Kidney epithelial cell (primary cell): ENCODE measurements around the gene PRPSAP1. TPM values are rescaled to one million over a fixed set of nuclear protein-coding genes. Genes with fewer than 3 reads are reported as not detected.

ENCODE experiments used
- DNase-seq: peaks from one replicate; pipeline ENCODE4 v3.0.0-alpha.2; 2010; ENCODE audit warnings: low read depth
- H3K27me3 ChIP-seq: 2 replicates; pipeline ENCODE4 v1.6.0; 2011; ENCODE audit warnings: low read length; ENCODE audit not compliant: control insufficient read depth, insufficient read depth
- H3K36me3 ChIP-seq: 2 replicates; pipeline ENCODE4 v1.5.1; 2011; ENCODE audit warnings: low read length; ENCODE audit not compliant: control insufficient read depth, insufficient read depth
- H3K4me3 ChIP-seq: 2 replicates; pipeline ENCODE4 v1.5.1; 2011; ENCODE audit warnings: low read depth, mild to moderate bottlenecking, control low read depth, low read length
- total RNA-seq: library from RNA; depleted of rRNA; stranded (reverse); fragments of >200 nt; gene quantifications from 2 replicates; pipeline ENCODE4 v1.2.3, GENCODE V29; 2015
- TF ChIP-seq, protein P1 (sequence below): IDR thresholded peaks from 2 replicates; pipeline ENCODE4 v1.5.1; 2011; ENCODE audit warnings: mild to moderate bottlenecking, moderate library complexity, low read length, control low read depth, inconsistent platforms; ENCODE audit not compliant: insufficient read depth, poor library complexity, severe bottlenecking

PRPSAP1 gene
- total RNA-seq, 1 donor from 2014 or later, result 52.4 TPM

DNA sequence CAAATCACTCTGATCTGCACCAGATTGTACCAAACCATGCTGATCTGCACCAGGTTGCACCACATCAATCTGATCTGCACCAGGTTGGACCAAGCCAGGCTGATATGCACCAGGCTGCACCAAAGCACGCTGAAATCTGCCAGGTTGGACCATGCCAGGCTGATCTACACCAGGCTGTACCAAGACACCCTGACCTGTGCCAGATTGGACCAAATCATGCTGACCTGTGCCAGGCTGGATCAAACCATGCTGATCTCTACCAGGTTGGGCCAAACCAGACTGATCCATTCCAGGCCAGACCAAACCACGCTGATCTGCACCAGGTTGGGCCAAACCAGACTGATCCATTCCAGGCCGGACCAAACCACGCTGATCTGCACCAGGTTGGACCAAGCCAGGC lies 61.1 kb downstream of the PRPSAP1 start:
- Histone ChIP-seq H3K4me3 (no peak overlapping the region), H3K27me3 (no peaks in the 10 kb centered on the region), H3K36me3 (peaks cover 6% of the 10 kb centered on the region)
- TF ChIP-seq, protein P1, sequence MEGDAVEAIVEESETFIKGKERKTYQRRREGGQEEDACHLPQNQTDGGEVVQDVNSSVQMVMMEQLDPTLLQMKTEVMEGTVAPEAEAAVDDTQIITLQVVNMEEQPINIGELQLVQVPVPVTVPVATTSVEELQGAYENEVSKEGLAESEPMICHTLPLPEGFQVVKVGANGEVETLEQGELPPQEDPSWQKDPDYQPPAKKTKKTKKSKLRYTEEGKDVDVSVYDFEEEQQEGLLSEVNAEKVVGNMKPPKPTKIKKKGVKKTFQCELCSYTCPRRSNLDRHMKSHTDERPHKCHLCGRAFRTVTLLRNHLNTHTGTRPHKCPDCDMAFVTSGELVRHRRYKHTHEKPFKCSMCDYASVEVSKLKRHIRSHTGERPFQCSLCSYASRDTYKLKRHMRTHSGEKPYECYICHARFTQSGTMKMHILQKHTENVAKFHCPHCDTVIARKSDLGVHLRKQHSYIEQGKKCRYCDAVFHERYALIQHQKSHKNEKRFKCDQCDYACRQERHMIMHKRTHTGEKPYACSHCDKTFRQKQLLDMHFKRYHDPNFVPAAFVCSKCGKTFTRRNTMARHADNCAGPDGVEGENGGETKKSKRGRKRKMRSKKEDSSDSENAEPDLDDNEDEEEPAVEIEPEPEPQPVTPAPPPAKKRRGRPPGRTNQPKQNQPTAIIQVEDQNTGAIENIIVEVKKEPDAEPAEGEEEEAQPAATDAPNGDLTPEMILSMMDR, result no peak
- DNase-seq, result no peak

DNA sequence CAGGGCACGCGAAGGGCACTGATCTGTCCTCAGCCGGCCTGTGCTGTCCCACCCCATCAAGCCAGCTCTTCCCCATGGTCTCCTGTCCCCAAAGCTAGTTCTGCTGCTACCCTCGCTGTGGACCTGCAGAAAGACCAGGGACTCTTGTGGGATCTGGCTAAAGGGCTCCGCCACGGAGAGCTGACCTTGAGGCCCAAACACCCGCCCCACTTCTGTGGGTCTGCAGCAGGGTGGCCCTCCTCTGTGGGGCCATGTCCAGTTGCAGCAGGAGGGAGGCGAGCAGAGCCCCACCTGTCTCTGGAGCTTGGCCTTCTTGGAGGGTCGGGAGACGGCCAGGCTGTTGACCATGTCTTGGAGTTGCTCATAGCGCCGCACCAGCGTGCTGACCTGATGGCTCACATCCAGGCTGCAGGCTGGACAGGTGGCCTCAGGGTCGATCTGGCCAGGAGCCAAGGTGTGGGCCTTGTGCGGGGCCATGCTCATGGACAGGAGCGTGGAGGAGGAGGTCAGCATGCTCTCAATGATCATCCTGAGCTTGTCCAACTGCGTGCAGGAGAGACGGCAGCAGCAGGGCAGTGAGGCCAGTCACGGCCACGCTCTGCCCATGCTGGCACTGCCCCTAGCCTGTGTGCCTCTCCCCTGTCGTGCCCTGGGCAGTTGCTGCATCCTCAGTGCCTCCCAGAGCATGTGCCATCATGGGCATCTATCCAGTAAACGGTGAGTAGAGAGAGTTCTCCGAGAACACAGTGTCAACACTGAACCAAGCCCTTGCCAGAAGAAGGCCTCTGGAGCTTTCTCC lies 71.9 kb downstream of the PRPSAP1 start:
- H3K4me3 ChIP-seq, result no peak overlapping the region
- H3K27me3 ChIP-seq, result no peaks in the 10 kb centered on the region
- TF ChIP-seq, protein P1, result no peak
- H3K36me3 ChIP-seq, result no peaks in the 10 kb centered on the region
- no peak for DNase-seq

DNA sequence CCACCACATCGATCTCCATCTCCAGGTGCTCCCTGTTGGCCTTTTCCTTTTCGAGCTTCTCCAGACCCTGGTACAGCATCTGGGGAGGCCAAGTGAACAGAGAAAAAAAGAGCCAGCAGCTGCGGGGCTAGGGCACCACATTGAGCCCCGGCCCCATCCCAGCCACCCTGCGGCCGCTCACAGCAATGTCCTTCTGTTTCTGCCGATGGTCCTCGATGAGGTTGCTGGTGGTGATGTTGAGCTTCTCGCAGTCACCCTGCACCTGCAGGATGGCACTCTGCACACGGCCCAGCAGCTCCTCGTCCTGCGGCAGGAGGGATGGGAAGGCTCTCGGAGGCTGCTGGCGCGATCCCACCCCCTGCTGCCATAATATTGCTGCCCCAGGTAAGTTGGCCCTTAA lies 73.1 kb downstream of the PRPSAP1 start:
- TF ChIP-seq, protein P1, result no peak
- Histone ChIP-seq H3K4me3 (no peak overlapping the region), H3K27me3 (no peaks in the 10 kb centered on the region), H3K36me3 (no peaks in the 10 kb centered on the region)
- DNase-seq, result no peak

DNA sequence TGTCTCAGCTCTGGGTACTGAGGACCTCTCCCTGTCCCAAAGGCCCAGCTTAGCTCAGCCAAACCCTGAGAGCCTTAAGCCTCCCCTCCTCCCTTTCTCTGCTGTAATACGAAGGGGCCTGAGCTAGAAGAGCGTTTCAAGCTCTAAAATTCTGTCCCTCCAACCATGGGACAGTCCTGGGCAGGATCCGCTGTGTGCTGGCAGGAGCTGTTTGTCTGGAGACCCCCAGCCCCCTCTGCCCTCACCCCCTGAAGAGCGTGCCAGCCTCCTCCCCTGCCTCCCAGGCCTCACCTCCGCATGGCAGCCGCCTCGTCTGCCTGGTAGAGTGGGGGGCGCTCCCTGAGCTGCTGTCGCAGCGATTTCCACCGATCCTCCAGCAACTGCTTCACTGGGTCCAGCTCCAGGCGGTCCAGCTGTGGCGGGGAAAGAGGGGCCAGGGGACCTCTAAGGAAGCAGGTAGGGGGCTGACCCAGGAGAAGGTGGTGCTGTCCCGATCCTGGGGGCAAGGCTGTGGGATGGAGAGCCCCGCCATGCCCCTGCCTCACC lies 73.9 kb downstream of the PRPSAP1 start:
- Histone ChIP-seq H3K36me3 (no peaks in the 10 kb centered on the region), H3K27me3 (no peaks in the 10 kb centered on the region), H3K4me3 (no peak overlapping the region)
- TF ChIP-seq, protein P1, result no peak
- DNase-seq, result no peak

DNA sequence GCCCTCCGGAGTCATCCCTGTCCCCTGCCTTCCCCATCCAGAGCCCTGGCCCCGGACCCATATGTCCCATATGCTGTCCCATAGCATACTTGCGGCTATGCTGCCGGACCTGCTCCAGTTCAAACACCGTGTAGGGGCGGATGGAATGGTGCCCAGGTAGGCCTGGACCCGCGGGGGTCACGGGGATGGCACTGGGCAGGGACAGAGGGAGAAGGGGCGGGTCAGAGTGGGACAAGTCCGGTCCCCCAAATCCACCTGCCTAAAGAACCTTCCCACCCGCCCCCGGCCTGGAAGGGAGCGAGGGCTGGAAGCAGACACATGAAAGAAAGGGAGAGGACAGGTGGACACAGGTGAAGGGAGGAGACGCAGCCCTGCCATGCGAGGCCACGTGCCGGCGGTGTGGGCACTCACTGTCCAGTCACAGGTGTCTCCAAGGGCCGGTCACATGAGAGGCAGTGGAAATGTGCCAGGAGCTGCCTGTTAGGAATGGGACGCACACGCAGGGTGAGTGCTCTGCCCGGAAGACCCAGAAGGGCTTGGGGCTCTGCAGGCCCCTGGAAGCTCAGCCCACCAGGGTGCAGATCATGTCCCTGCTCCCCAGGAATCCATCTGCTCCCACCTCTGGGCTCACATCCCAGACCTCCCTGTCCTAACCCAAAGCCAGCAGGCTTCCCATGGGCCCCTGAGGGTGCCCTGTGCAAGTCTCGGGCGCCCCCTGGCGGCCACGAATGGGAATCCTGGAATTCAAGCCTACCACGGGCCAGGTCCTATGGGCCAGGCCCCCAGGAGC lies 74.6 kb downstream of the PRPSAP1 start:
- TF ChIP-seq, protein P1, result peak; percentile 96
- Histone ChIP-seq H3K27me3 (no peaks in the 10 kb centered on the region), H3K4me3 (no peak overlapping the region), H3K36me3 (no peaks in the 10 kb centered on the region)
- DNase-seq, result peak; percentile 32
